ENCODE data around the gene DMRT2.
A peak's percentile ranks its signal among the peaks of the same experiment; 100 is the strongest.

Gene DMRT2

DNA sequence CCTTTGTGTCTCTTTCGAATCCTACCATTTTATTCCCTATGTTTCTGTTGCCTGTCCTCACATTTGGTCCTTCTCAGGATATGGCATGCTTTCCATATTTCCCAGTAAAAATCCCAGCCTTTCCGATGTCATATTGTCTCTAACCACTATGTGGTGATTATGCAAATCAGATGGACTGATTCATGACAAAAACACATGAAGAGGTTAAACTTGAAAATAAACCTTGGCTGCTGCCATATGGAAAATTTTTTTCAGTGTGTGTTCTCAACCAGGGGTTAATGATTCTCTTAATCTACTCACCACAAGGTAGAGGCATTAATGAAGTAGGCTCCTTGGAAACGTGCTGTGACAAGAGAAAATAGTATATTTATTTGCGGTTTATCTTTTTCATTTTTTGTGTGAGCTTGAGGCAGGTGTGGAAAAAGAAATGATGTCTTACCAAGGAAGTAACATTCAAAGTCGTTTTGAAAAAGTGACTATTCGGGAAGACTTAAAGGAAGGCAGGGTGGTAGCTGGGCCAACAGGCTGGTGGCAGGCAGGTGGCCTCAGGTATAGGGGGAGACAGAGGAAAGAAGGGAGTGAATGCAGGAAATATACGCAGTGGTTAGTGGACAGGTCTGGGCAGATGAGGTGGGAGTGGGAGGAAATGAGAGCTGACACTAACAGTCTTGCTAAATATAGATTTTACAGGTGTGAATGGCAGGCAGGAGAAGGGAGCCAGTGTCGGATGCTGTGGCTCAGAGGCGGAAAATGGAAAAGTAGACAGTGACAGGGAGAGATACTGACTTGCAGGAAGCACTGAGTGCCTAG is 46.2 kb downstream of the DMRT2 start:
- DNase-seq = no peak

- no peak for DNase-seq
Observed at GRCh38 chr9:1098551-1098950, 48.4 kb downstream of the DMRT2 start.

DNA sequence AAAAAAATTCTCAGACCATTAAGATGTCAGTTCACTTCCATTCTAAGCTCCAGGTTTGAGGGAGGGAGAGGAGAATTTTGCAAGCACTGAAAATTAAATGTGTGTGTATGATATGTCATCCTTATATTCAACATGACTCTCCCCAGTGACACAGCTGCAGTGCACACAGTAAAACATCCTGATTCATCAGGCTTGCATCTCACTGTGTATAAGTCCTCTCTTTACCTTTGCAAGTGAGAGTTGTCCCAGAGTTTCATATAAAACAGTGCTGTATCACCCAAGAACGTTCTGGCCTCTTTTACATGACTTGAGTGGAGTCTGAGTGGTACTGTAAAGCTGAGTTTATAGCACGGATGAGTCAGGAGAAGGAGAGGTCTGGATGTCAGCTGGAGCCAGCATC is 50.0 kb downstream of the DMRT2 start:
- DNase-seq = no peak

GRCh38 chr9:1100945-1101344 is 50.8 kb downstream of the DMRT2 start:
- peak; percentile 18 to 79 for DNase-seq

DNA sequence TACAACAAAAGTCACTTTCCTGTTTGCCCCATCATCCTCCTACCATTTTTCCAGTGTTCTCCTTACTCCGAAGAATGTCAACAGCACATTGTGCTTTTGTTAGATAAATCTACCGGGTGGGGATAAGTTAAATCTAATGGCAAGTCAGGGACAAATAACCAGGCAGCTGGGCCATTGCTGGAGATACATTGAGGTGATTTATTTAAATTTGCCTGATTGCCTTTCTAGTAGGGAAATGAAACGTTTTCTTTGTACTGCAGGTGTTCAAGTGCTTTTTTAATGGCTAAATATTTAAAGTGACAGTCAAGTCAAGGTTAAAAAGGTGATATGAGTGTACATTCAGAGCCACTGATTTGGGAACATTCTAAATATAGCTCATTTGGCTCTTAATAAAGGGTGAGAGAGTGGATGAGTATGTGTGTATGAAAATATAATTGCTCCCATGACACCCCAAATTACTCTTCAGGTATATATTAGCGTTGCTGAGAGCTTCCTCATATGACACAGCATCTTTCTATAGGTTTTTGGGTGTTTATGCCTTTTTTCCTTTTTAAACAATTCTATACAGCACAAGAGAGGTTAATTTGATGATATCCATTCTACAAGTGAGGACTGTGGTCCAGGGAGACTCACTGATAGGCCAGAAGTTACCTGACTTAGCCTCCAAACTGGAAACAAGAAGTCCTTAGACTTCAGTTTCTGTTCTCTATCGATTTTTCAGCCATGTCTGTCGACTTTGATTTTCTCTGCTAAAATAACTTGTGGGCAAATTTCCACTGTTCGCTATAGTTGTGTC is 51.9 kb downstream of the DMRT2 start:
- DNase-seq = peak in 1 of 2 experiments; percentile 38

DNA sequence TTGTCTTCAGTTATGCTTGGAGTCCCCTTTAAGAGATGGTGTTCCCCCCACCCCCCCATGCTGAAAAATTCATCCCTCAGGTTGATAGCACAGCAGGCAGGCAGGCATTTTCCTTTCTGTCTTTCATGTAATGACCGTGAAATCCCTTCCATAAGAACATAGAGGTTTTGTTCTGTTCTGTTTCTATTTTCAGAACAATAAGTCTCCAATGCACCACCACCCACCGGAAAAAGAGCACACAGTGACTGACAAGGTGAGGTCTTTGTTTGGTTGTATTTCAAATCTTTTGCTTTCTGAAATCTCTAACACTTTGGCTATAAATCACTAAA is 52.4 kb downstream of the DMRT2 start:
- DNase-seq = no peak

All from NCI-H526 (cell line).